Activated CD8-positive, alpha-beta memory T cell treated with anti-CD3 and anti-CD28 coated beads, Interleukin-2, amount 10 ng/mL, durations not matched to agents 7 days and 5 days (primary cell): ENCODE results near the gene HES5. TPM values are rescaled to one million over a fixed set of nuclear protein-coding genes. Genes with fewer than 3 reads are reported as not detected.

Source experiments
- ATAC-seq: fragments of 150-1000 bp; cut with Tn5 transposase; one replicate; pipeline ENCODE4 v1.10.0; 2021; ENCODE audit warnings: moderate library complexity
- CTCF ChIA-PET: fragments of 350-600 bp; sonication (Branson Sonifier 250); formaldehyde crosslinking; loops from one replicate; lab custom pipeline; 2021; ENCODE audit warnings: antibody characterized with exemption; lab: Charles Lee
- DNase-seq: peaks from one replicate; pipeline ENCODE4 v3.0.0-alpha.2; 2020
- H3K27ac Mint-ChIP-seq: one replicate; pipeline ENCODE4 v1.8.0; 2021; ENCODE audit warnings: mild to moderate bottlenecking, mixed read lengths
- H3K27me3 Mint-ChIP-seq: one replicate; pipeline ENCODE4 v1.8.0; 2021; ENCODE audit warnings: mixed read lengths
- H3K36me3 Mint-ChIP-seq: one replicate; pipeline ENCODE4 v1.8.0; 2021; ENCODE audit warnings: mild to moderate bottlenecking, mixed read lengths
- H3K4me1 Mint-ChIP-seq: one replicate; pipeline ENCODE4 v1.8.0; 2021; ENCODE audit warnings: mixed read lengths
- H3K4me3 Mint-ChIP-seq: one replicate; pipeline ENCODE4 v1.8.0; 2021; ENCODE audit warnings: mild to moderate bottlenecking, moderate library complexity, mixed read lengths
- H3K9me3 Mint-ChIP-seq: one replicate; pipeline ENCODE4 v1.8.0; 2022; ENCODE audit warnings: low read depth, mixed read lengths
- total RNA-seq, 2 experiments: library from RNA; stranded (reverse); gene quantifications; one replicate each; pipeline ENCODE4 v1.2.3, GENCODE V29; 2021

HES5 gene
- total RNA-seq, 2 experiments from 2014 or later, result not detected

GRCh38 chr1:2509589-2509988 is 20.5 kb downstream of the HES5 start:
- H3K36me3 Mint-ChIP-seq, result peaks cover 9% of the 10 kb centered on the region
- ATAC-seq, result no peak
- DNase-seq, result no peak
- no peaks in the 10 kb centered on the region for H3K27me3 Mint-ChIP-seq
- no peaks in the 10 kb centered on the region for H3K9me3 Mint-ChIP-seq
- no peaks in the 10 kb centered on the region for H3K4me1 Mint-ChIP-seq
- H3K27ac Mint-ChIP-seq, result no peak overlapping the region
- H3K4me3 Mint-ChIP-seq, result no peak overlapping the region
- CTCF ChIA-PET, result no interaction called here

- Mint-ChIP-seq H3K4me1 (no peaks in the 10 kb centered on the region), H3K27me3 (no peaks in the 10 kb centered on the region), H3K36me3 (peaks cover 9% of the 10 kb centered on the region), H3K27ac (no peak overlapping the region), H3K4me3 (no peak overlapping the region), H3K9me3 (no peaks in the 10 kb centered on the region)
- ATAC-seq, result no peak
- DNase-seq, result no peak
- CTCF ChIA-PET, result interaction anchor here (1.1 to 1.7 kb wide), 2 partner anchors 15 to 77 kb away, joined by 3 to 6 read pairs; no protein-coding TSS in a partner anchor
Measured at GRCh38 chr1:2508751-2509150, 21.3 kb downstream of the HES5 start.

GRCh38 chr1:2508180-2508579 is 21.9 kb downstream of the HES5 start:
- H3K4me3 Mint-ChIP-seq, result no peak overlapping the region
- no peaks in the 10 kb centered on the region for H3K9me3 Mint-ChIP-seq
- no peak for DNase-seq
- H3K36me3 Mint-ChIP-seq, result peaks cover 9% of the 10 kb centered on the region
- no peaks in the 10 kb centered on the region for H3K27me3 Mint-ChIP-seq
- no peaks in the 10 kb centered on the region for H3K4me1 Mint-ChIP-seq
- ATAC-seq, result no peak
- no peak overlapping the region for H3K27ac Mint-ChIP-seq
- CTCF ChIA-PET, result interaction anchor here (1.1 to 1.7 kb wide), 2 partner anchors 16 to 77 kb away, joined by 3 to 6 read pairs; no protein-coding TSS in a partner anchor

GRCh38 chr1:2507744-2508155 is 22.3 kb downstream of the HES5 start:
- H3K27ac Mint-ChIP-seq, result no peak overlapping the region
- CTCF ChIA-PET, result interaction anchor here (1.7 kb wide), 1 partner anchor 16 kb away, joined by 6 read pairs; no protein-coding TSS in a partner anchor
- DNase-seq (no peak), ATAC-seq (no peak)
- no peaks in the 10 kb centered on the region for H3K27me3 Mint-ChIP-seq
- peaks cover 9% of the 10 kb centered on the region for H3K36me3 Mint-ChIP-seq
- H3K9me3 Mint-ChIP-seq, result no peaks in the 10 kb centered on the region
- H3K4me3 Mint-ChIP-seq, result no peak overlapping the region
- no peaks in the 10 kb centered on the region for H3K4me1 Mint-ChIP-seq

- ATAC-seq (no peak), DNase-seq (no peak)
- no peak overlapping the region for H3K4me3 Mint-ChIP-seq
- CTCF ChIA-PET, result interaction anchor here (1.0 to 1.7 kb wide), 2 partner anchors 17 to 46 kb away, joined by 3 to 6 read pairs; no protein-coding TSS in a partner anchor
- no peak overlapping the region for H3K27ac Mint-ChIP-seq
- no peaks in the 10 kb centered on the region for H3K4me1 Mint-ChIP-seq
- no peaks in the 10 kb centered on the region for H3K9me3 Mint-ChIP-seq
- H3K27me3 Mint-ChIP-seq, result no peaks in the 10 kb centered on the region
- H3K36me3 Mint-ChIP-seq, result peaks cover 9% of the 10 kb centered on the region
Measured at GRCh38 chr1:2506901-2507565, 23.0 kb downstream of the HES5 start.

GRCh38 chr1:2506007-2506860 is 23.8 kb downstream of the HES5 start:
- peaks cover 4% of the 10 kb centered on the region for H3K36me3 Mint-ChIP-seq
- H3K27ac Mint-ChIP-seq, result no peak overlapping the region
- no peak overlapping the region for H3K4me3 Mint-ChIP-seq
- H3K4me1 Mint-ChIP-seq, result no peaks in the 10 kb centered on the region
- ATAC-seq (no peak), DNase-seq (no peak)
- H3K9me3 Mint-ChIP-seq, result no peaks in the 10 kb centered on the region
- no peaks in the 10 kb centered on the region for H3K27me3 Mint-ChIP-seq
- CTCF ChIA-PET, result interaction anchor here (1.0 kb wide), 1 partner anchor 45 kb away, joined by 3 read pairs; no protein-coding TSS in a partner anchor

GRCh38 chr1:2505461-2505994 is 24.5 kb downstream of the HES5 start:
- CTCF ChIA-PET, result no interaction called here
- Mint-ChIP-seq H3K27ac (no peak overlapping the region), H3K4me3 (no peak overlapping the region), H3K27me3 (no peaks in the 10 kb centered on the region), H3K9me3 (no peaks in the 10 kb centered on the region), H3K36me3 (peaks cover 4% of the 10 kb centered on the region), H3K4me1 (peaks cover under 1% of the 10 kb centered on the region)
- DNase-seq (no peak), ATAC-seq (no peak)

GRCh38 chr1:2504949-2505272 is 25.2 kb downstream of the HES5 start:
- no peak overlapping the region for H3K27ac Mint-ChIP-seq
- no peak for ATAC-seq
- no peak for DNase-seq
- H3K27me3 Mint-ChIP-seq, result no peaks in the 10 kb centered on the region
- H3K36me3 Mint-ChIP-seq, result peaks cover 4% of the 10 kb centered on the region
- CTCF ChIA-PET, result no interaction called here
- H3K4me3 Mint-ChIP-seq, result no peak overlapping the region
- H3K4me1 Mint-ChIP-seq, result peaks cover 6% of the 10 kb centered on the region
- no peaks in the 10 kb centered on the region for H3K9me3 Mint-ChIP-seq

- no peak for DNase-seq
- Mint-ChIP-seq H3K4me3 (no peak overlapping the region), H3K27me3 (no peaks in the 10 kb centered on the region), H3K9me3 (no peaks in the 10 kb centered on the region), H3K36me3 (peaks cover 4% of the 10 kb centered on the region), H3K4me1 (peaks cover 10% of the 10 kb centered on the region), H3K27ac (no peak overlapping the region)
- CTCF ChIA-PET, result no interaction called here
- no peak for ATAC-seq
Measured at GRCh38 chr1:2504225-2504948, 25.7 kb downstream of the HES5 start.

- peaks cover 2% of the 10 kb centered on the region for H3K36me3 Mint-ChIP-seq
- CTCF ChIA-PET, result no interaction called here
- no peak overlapping the region for H3K4me3 Mint-ChIP-seq
- no peak for DNase-seq
- H3K27me3 Mint-ChIP-seq, result no peaks in the 10 kb centered on the region
- peaks cover 15% of the 10 kb centered on the region for H3K4me1 Mint-ChIP-seq
- H3K9me3 Mint-ChIP-seq, result no peaks in the 10 kb centered on the region
- ATAC-seq, result no peak
- no peak overlapping the region for H3K27ac Mint-ChIP-seq
Measured at GRCh38 chr1:2503554-2504224, 26.4 kb downstream of the HES5 start.

- Mint-ChIP-seq H3K4me3 (no peak overlapping the region), H3K27me3 (no peaks in the 10 kb centered on the region), H3K27ac (no peak overlapping the region), H3K4me1 (peaks cover 15% of the 10 kb centered on the region), H3K36me3 (no peaks in the 10 kb centered on the region), H3K9me3 (no peaks in the 10 kb centered on the region)
- CTCF ChIA-PET, result no interaction called here
- ATAC-seq (no peak), DNase-seq (no peak)
Measured at GRCh38 chr1:2502661-2503553, 27.2 kb downstream of the HES5 start.

- CTCF ChIA-PET, result interaction anchor here (1.4 to 1.9 kb wide), 2 partner anchors 22 to 87 kb away, joined by 6 read pairs; no protein-coding TSS in a partner anchor
- no peak for DNase-seq
- Mint-ChIP-seq H3K27ac (no peak overlapping the region), H3K4me3 (no peak overlapping the region), H3K36me3 (no peaks in the 10 kb centered on the region), H3K9me3 (no peaks in the 10 kb centered on the region), H3K27me3 (no peaks in the 10 kb centered on the region), H3K4me1 (peaks cover 15% of the 10 kb centered on the region)
- ATAC-seq, result no peak
Measured at GRCh38 chr1:2502210-2502609, 27.9 kb downstream of the HES5 start.
